Stimulated activated CD4-positive, alpha-beta T cell treated with anti-CD3 and anti-CD28 coated beads, Interleukin-2, amount 100 ng/mL, for 4 hours (primary cell): Measurements from ENCODE around the gene MED13L.
"Not testable (repeated sequence)": the region's sequence is repeated elsewhere in the genome, so short reads cannot be mapped to it uniquely, and the experiment has no call there.

Experiments used
- DNase-seq: peaks from one replicate; pipeline ENCODE4 v3.0.0-alpha.2; 2020; ENCODE audit warnings: low read depth

Gene MED13L

GRCh38 chr12:116054280-116054679 lies 223.2 kb downstream of the MED13L start:
- no peak for DNase-seq

- DNase-seq: no peak
These were observed 223.9 kb downstream of the MED13L start for GRCh38 chr12:116053479-116054200.

GRCh38 chr12:116050275-116050674 lies 227.2 kb downstream of the MED13L start:
- no peak for DNase-seq

GRCh38 chr12:116048879-116049278 lies 228.6 kb downstream of the MED13L start:
- no peak for DNase-seq

- no peak for DNase-seq
These were observed 231.5 kb downstream of the MED13L start for GRCh38 chr12:116046039-116046438.

- DNase-seq: no peak
These were observed 232.3 kb downstream of the MED13L start for GRCh38 chr12:116045150-116045549.

- DNase-seq: no peak
These were observed 233.6 kb downstream of the MED13L start for GRCh38 chr12:116043659-116044535.

- DNase-seq: no peak
These were observed 237.1 kb downstream of the MED13L start for GRCh38 chr12:116040402-116040801.

- DNase-seq: no peak
These were observed 238.4 kb downstream of the MED13L start for GRCh38 chr12:116039081-116039480.

- no peak for DNase-seq
These were observed 239.3 kb downstream of the MED13L start for GRCh38 chr12:116037941-116038837.

GRCh38 chr12:116033765-116034164 lies 243.7 kb downstream of the MED13L start:
- no peak for DNase-seq

GRCh38 chr12:116031624-116032023 lies 245.9 kb downstream of the MED13L start:
- not testable (repeated sequence) for DNase-seq

GRCh38 chr12:116028619-116029018 lies 248.9 kb downstream of the MED13L start:
- no peak for DNase-seq

GRCh38 chr12:116027551-116027821 lies 250.0 kb downstream of the MED13L start:
- DNase-seq: no peak

GRCh38 chr12:116026768-116027550 lies 250.5 kb downstream of the MED13L start:
- DNase-seq: no peak

- no peak for DNase-seq
These were observed 251.1 kb downstream of the MED13L start for GRCh38 chr12:116026346-116026745.

GRCh38 chr12:116024769-116025168 lies 252.7 kb downstream of the MED13L start:
- no peak for DNase-seq

GRCh38 chr12:116019415-116019814 lies 258.1 kb downstream of the MED13L start:
- DNase-seq: no peak

GRCh38 chr12:116018282-116018681 lies 259.2 kb downstream of the MED13L start:
- DNase-seq: no peak

GRCh38 chr12:116015525-116015924 lies 262.0 kb downstream of the MED13L start:
- DNase-seq: no peak

GRCh38 chr12:116012757-116013156 lies 264.7 kb downstream of the MED13L start:
- no peak for DNase-seq

GRCh38 chr12:116011217-116011616 lies 266.3 kb downstream of the MED13L start:
- no peak for DNase-seq
